LHCN-M2 (cell line): Measurements from ENCODE around the gene ERBIN. TPM values are rescaled to one million over a fixed set of nuclear protein-coding genes. Genes with fewer than 3 reads are reported as not detected.
A peak's percentile ranks its signal among the peaks of the same experiment; 100 is the strongest.
"Not testable (repeated sequence)": the region's sequence is repeated elsewhere in the genome, so short reads cannot be mapped to it uniquely, and the experiment has no call there.

Source experiments
- DNase-seq: peaks from one replicate; pipeline ENCODE4 v3.0.0-alpha.2; 2012; ENCODE audit warnings: low read depth
- polyA plus RNA-seq: library from polyadenylated mRNA; unstranded; fragments of >200 nt; gene quantifications from one replicate; pipeline ENCODE4 v1.2.1, GENCODE V29; 2012; ENCODE audit warnings: missing spikeins
- total RNA-seq: library from RNA; depleted of rRNA; stranded (reverse); fragments of >200 nt; gene quantifications from 2 replicates; pipeline ENCODE4 v1.2.3, GENCODE V29; 2014; rRNA removed

The ERBIN gene, protein sequence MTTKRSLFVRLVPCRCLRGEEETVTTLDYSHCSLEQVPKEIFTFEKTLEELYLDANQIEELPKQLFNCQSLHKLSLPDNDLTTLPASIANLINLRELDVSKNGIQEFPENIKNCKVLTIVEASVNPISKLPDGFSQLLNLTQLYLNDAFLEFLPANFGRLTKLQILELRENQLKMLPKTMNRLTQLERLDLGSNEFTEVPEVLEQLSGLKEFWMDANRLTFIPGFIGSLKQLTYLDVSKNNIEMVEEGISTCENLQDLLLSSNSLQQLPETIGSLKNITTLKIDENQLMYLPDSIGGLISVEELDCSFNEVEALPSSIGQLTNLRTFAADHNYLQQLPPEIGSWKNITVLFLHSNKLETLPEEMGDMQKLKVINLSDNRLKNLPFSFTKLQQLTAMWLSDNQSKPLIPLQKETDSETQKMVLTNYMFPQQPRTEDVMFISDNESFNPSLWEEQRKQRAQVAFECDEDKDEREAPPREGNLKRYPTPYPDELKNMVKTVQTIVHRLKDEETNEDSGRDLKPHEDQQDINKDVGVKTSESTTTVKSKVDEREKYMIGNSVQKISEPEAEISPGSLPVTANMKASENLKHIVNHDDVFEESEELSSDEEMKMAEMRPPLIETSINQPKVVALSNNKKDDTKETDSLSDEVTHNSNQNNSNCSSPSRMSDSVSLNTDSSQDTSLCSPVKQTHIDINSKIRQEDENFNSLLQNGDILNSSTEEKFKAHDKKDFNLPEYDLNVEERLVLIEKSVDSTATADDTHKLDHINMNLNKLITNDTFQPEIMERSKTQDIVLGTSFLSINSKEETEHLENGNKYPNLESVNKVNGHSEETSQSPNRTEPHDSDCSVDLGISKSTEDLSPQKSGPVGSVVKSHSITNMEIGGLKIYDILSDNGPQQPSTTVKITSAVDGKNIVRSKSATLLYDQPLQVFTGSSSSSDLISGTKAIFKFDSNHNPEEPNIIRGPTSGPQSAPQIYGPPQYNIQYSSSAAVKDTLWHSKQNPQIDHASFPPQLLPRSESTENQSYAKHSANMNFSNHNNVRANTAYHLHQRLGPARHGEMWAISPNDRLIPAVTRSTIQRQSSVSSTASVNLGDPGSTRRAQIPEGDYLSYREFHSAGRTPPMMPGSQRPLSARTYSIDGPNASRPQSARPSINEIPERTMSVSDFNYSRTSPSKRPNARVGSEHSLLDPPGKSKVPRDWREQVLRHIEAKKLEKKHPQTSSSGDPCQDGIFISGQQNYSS (N-terminal part only)
- 46.1 and 50.1 TPM in 2 replicates for total RNA-seq
- polyA plus RNA-seq, result 15.7 TPM

DNA sequence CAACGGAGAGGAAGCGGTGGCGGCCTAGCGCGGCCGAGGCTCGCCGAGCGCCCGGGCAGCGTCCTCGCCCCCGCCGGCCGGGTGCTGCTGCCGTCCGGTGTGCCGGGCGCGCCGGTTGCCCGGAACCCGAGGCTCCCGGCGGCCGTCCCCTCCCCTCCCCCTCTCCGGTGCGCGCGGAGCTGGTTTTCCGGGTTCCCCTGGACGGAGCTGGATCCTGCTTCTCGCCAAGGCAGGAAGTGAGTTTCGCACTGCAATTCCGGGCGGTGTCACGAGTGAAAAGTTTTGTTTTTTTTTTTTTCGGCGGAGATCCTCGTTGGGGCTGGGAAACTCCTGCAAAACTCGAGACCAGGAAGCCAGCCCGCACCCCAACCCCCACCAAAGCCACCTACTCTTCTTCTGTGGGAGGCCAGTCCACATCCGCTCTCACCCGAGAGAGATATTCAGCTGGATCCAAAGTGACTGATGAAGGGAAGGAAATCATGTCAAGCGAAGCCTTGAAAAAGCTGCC is at the start of gene ERBIN:
Gene ERBIN, plus strand, starts transcription at position 300 of the 508 bp plus-strand sequence. CDS start 66,144 bp downstream, outside the sequence.
- peak; percentile 79 for DNase-seq

DNA sequence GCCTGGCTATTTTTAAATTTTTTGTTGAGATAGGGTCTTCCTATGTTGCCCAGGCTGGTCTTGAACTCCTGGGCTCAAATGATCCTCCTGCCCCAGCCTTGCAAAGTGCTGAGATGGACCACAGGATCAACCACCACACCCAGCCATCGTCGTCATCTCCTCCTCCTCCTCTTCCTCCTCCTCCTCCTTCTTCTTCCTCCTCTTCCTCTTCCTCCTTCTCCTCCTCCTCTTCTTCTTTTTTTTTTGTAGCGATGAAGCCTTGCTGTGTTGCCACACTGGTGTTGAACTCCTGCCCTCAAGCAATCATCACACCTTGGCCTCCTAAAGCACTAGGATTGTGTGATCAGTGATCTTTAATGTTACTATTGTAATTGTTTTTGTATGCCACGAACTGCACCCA is 49.4 kb upstream of the ERBIN start:
- DNase-seq, result no peak

DNA sequence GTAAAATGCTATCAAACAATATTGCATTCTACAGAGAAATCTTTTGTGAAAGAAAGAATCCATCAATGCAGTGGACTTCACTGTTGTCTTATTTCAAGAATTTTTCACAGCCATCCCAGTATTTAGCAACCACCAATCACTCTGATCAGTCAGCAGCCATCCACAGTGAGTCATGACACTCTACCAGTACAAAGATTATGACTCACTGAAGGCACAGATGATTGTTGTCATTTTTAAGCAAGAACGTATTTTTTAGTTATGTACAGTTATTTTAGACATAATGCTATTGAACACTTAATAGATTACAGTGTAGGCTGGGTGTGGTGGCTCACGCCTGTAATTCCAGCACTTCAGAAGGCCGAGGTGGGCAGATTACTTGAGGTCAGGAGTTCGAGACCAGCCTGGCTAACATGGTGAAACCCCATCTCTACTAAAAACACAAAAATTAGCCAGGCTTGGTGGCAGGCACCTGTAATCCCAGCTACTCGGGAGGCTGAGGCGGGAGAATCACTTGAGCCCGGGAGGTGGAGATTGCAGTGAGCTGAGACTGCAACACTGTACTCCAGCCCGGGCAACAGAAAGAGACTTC is 46.6 kb upstream of the ERBIN start:
- peak; percentile 91 for DNase-seq

DNA sequence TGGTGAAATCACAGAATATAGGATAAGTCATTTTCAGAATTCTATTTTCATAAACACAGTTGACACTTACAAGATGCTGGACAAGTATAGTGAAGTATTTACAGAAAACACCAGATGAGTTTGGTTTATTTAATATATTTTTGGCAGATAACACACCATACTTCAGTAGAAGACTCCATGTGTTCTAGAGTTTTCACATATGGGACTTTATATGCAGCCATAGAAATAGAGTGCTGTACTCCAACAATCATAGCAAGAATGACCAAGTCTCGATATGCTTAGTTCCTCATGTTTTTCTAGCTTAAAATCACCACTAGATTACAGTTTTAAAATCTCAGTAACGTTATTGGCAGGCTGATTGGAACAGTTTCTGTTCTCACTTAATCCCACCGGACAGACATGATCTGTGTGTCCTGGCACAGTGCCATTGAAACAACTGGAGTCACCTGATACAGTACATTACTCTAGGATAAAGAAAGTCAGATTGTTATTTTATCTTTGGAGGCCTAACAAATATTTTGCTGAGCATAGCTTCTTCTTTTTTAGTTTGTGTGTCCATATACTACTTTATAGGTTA is 45.8 kb upstream of the ERBIN start:
- peak; percentile 88 for DNase-seq

DNA sequence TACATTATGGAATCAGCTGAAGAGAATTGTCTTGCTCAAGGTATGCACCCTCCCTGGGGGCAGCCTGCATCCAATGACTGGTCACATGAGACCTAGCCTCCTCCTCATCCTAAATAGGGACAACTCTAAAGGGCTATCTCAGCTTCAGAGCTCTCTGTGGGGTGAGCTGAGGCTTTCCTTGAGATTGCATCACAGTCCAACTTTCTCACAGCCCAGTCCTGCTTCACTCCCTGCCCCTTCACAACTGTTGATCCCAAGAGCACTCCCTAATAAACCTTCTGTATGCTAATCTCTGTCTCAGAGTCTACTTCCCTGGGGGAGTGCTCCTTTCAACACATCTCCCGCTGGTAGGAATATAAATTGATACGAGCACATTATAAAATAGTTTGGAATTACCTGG is 44.1 kb upstream of the ERBIN start:
- DNase-seq, result no peak

DNA sequence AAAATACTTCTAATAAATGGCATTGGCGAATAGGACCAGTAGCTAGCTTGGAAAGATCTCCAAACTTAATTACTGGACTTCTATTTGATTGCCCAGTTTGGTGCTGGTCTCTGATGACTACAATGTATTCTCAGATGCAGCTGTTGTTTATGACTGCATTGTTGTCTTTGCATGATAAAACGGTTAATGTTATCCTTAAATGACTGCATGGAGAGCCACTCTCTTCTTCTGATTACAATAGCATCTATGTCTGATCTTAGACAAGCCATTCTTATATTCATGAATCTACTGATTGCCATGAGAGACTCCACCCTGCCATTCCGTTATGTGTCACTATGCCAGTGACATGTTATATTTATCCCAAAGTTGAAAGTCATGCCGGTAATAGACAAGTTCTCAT is 42.9 kb upstream of the ERBIN start:
- DNase-seq, result peak; percentile 58

DNA sequence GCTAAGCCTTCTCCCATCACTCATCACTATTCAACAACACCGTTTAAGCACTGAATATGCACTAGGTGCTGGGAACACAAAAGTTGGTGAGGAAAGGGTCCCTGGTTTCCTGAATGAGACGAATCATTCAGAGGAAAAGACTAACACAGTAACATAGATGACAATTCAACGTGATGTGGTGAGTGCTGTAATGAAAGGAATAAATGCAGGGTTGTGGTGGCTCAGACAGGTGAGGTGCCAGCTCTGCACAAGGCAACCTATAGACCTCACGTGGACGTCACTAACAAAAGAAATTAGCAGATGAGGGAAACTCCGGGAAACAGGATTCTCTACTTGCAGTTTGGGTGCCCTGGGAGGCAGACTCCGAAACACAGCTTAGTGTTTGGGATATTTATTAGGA is 40.0 kb upstream of the ERBIN start:
- DNase-seq, result no peak

DNA sequence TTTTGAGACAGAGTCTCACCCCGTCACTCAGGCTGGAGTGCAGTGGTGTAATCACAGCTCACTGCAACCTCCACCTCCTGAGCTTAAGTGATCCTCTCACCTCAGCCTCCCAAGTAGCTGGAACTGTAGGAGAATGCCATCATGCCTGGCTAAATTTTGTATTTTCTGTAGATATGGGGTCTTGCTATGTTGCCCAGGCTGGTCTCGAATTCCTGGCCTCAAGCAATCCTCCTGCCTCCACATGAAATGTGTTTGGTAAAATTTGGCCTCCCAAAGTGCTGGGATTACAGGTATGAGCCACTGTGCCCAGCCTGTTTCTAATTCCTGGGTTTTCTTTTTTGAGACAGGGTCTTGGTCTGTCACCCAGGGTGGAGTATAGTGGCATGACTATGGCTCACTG is 34.4 kb upstream of the ERBIN start:
- DNase-seq, result not testable (repeated sequence)

DNA sequence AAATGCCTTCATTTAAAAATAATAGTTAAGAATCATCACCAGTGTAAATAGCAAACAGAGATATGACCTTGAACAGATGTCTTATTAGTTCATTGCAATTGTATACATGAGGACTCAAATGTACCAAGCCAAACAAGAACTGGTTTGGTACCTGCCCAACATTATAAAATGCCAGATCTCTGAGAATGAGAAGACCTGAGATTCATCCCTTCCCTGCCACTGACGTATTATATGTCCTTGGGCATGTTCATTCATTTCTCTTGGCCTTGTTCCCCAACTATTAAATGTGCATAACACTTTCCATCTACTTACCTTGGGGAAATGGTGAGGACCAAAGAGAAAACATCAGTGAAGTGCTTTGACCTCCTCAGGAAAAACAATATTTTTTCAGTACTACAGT is 33.6 kb upstream of the ERBIN start:
- DNase-seq, result no peak

DNA sequence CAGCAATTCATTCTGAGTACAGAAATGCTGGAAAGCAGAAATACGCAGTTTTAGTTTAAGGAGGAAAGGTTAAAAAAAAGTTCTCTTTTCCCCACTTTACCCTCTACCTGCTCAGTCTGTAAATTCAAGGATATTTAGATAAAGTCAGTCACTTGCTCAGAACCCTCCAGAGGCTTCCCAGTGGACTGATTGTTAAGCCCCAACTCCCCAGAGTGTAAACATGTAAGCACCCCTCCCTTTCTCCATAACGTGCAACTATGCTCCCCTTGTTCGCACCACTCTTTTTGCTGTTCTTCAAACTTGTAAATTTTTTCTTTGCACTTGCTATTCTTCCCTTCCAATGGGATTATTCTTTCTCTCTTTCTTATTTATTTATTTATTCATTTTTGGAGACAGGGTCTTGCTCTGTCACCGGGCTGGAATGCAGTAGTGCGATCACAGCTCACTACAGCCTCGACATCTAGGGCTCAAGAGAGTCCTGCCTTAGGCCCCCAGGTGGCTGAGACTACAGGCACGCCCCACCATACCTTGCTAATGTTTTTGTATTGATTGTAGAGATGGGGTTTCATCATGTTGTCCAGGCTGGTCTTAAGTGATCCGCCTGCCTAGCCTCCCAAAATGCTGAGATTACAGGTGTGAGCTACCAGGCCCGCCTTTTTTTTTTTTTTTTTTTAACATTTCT is 32.5 kb upstream of the ERBIN start:
- DNase-seq, result no peak

DNA sequence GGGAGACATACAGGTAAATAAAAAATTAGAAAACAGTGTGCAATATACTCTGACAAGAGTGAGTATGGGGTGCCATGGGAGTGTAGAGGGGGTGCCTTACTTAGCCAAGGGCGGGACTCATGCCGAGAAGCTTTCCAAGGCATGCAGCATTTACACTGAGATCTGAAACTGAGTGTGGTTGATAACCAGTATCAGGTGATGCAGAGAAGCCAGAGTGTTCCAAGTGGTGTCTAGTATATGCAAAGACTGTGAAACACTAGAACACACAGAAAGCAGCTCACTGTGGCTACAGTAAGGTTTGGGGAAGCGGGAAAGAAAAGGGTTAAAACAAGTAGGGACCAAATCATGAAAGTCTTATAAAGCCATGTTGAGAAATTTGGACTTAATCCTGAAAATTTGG is 30.5 kb upstream of the ERBIN start:
- DNase-seq, result no peak

DNA sequence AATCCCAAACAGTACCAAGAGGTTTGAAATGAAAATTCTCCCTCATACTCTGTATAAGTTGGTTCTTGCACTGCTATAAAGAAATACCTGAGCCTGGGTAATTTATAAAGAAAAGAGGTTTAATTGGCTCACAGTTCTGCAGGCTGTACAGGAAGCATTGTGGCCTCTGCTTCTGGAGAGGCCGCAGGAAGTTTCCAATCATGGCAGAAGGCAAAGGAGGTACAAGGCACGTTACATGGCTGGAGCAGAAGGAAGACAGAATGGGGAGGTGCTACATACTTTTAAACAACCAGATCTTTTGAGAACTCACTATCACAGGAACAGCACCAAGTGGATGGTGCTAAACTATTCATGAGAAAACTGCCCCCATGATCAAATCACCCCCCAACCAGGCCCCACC is 25.6 kb upstream of the ERBIN start:
- no peak for DNase-seq

DNA sequence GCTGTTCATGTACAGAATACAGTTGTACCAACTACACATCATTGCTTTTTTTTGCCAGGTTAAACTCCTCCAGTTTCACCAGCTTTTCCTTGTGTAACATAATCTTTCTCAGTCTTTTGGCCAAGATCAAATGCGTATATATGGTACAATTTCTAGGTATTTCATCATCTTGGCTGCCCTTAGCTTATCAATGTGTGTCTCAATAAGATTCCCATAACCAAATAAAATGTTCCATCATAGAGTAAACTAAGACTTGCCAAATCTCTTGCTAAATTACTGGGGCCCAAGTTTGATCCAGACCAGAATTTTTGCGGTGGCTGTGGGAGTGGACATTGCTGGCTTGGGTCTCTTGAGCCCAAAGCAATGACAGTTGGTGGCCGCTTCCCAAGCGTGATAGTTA is 24.3 kb upstream of the ERBIN start:
- DNase-seq, result no peak

DNA sequence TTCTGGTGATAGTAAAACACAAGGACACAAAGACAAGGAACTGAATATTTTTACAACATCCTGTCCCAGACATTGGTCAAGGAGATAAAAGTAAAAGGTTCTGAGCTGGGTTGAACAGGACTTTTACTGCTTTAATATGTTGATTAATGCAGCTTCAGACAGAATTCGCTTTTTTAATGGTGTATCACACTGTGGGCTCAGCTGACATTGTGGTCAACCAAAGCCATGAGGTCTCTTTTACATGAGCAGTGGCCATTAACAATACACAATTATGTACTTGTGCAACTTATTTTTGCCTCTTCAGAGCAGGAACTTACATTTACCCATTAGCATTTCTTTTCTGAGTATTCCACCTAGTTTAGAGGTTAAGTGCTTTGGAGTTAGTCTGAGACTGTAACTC is 22.8 kb upstream of the ERBIN start:
- DNase-seq, result peak; percentile 12

DNA sequence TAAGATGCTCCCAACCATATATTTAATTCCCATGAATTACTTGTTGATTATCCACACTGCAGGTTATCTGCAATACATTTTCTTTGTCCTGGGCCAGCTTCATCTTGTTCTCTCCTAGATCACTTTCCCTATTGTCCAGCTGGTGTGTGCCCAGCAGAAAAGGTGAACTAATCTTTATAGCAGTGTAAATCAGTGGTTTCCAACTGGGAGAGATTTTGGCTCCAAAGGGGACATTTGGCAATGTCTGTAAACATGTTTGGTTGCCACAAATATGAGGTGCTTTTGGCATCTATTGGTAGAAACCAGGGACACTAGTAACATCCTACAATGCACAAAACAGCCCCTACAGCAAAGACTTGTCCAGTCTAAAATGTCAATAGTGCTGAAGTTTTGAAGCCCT is 20.1 kb upstream of the ERBIN start:
- DNase-seq, result no peak

DNA sequence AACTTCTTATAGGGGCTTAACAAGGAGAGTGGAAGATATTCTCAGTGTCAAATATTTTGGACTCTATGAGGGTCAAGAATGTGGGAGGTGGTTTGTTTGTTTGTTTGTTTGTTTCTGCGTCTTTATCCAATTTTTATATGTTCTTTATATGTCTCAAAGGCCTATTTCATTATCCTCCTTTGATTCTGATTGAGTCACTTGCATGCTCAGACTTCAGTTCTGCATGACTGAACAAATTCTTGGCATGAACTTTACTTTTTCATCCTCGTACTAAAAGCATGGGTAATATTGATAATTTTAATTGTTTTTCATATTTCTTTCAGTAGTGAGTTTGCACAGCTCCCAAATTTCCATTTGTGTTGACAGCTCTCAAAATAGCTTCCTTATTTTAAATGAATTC is 19.2 kb upstream of the ERBIN start:
- no peak for DNase-seq

DNA sequence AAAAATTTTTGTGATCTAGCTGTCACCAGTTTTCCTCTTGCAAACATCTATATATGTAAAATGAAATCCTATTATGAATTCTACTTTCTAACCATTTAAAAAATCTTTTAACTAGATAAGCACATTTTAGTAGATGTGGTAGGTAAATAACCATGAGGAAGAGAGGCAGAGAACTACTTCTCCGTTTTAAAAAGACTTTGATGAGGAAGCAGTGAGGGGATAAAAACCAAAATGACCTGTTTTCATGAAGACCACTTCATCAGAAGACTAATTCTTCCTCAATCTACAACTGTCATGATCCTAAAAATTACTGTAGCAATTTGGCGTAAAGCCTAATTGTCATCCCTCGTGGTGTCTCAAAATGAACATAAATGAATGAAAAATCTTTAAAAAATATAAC is 15.7 kb upstream of the ERBIN start:
- no peak for DNase-seq

DNA sequence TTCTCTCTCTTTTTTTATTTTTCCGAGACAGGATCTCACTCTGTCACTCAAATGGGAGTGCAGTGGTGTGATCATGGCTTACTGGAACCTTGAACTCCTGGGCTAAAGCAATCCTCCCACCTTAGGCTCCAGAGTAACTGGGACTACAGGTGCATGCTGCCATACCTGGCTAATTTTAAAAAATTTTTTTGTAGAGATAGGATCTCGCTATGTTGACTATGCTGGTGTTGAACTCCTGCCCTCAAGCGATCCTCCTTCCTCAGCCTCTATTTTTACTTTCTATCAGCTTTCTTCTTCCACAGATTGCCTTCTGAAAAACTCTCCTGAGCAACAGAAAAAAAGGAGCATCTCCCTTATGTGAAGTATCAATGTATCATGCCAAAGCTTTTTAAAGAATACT is 14.1 kb upstream of the ERBIN start:
- no peak for DNase-seq

DNA sequence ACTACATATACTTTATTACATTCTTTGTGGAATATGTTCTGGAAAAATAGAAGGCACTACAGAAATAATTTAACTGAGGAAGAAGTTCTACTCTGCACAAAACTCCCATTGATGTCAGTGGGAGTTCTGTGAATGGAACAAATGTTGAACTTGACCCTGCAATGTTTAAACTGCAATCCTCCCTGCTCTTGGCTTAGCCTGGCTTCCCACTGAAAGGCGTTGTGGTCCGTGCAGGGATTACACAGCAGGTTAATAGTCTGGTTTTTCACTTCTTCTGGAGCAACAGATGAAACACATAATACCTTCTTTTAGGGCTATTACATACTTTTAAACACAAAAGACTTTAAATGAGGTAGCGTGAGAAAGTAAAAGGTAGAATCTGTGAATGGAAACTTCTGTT is 12.9 kb upstream of the ERBIN start:
- no peak for DNase-seq

DNA sequence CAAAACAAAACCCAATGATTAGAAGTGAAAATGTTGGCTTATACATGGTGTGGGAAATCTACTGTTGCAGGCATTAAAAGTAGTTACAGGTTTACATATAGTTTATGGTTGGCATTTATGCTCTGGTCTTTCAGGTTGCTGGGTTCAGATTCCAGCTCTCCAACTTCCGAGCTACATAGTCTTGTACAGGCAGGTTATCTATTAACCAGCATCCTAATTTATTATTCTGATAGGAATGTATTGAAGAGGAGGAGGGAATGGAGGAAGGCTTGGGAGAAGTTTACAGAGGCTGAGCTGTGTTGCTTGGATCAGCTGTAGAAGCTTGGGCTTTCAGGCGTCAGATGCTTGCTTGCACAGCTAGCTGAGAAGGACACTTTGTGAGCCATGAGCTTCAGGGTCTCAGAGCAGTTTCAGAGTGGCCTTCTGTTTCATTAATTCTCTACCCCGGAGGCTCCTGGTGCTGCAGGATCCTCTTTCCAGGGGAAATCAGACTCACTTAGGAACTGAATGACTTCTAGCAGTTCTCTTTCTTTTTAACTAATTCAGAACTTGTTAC is 11.7 kb upstream of the ERBIN start:
- no peak for DNase-seq
